WTC11 (cell line): Measurements from ENCODE around the gene PKD2L2.

Source experiments
- CREB1 ChIP-seq: sonication (generic); formaldehyde crosslinking; IDR thresholded peaks from 2 replicates; pipeline ENCODE4 v1.8.0; 2023; ENCODE audit warnings: mild to moderate bottlenecking, missing genetic modification reagents
- ETV6 ChIP-seq: sonication (generic); formaldehyde crosslinking; IDR thresholded peaks from 2 replicates; pipeline ENCODE4 v1.8.1; 2022; ENCODE audit warnings: mild to moderate bottlenecking, missing genetic modification reagents
- KAT7 ChIP-seq: sonication (generic); formaldehyde crosslinking; IDR thresholded peaks from 2 replicates; pipeline ENCODE4 v1.8.1; 2023; ENCODE audit warnings: missing genetic modification reagents, mild to moderate bottlenecking, borderline replicate concordance
- NR3C1 ChIP-seq: sonication (generic); formaldehyde crosslinking; conservative IDR thresholded peaks from 2 replicates; pipeline ENCODE4 v1.8.1; 2023; ENCODE audit warnings: low read depth, mild to moderate bottlenecking, missing genetic modification reagents
- ZBTB21 ChIP-seq: sonication (generic); formaldehyde crosslinking; IDR thresholded peaks from 2 replicates; pipeline ENCODE4 v1.8.1; 2023; ENCODE audit warnings: mild to moderate bottlenecking, missing genetic modification reagents, borderline replicate concordance
- ZNF317 ChIP-seq: sonication (generic); formaldehyde crosslinking; IDR thresholded peaks from 2 replicates; pipeline ENCODE4 v1.8.1; 2023; ENCODE audit warnings: low read depth, mild to moderate bottlenecking, moderate library complexity, missing genetic modification reagents, borderline replicate concordance
- TF ChIP-seq, protein P1 (sequence below): sonication (generic); formaldehyde crosslinking; IDR thresholded peaks from 2 replicates; pipeline ENCODE4 v1.8.1; 2023; ENCODE audit warnings: mild to moderate bottlenecking, missing genetic modification reagents
- TF ChIP-seq, protein P2 (sequence below): sonication (generic); formaldehyde crosslinking; IDR thresholded peaks from 2 replicates; pipeline ENCODE4 v1.8.1; 2022; ENCODE audit warnings: low read depth, mild to moderate bottlenecking, moderate library complexity, missing genetic modification reagents, borderline replicate concordance
- TF ChIP-seq, protein P3 (sequence below): fragments of 200-600 bp; IDR thresholded peaks from 2 replicates; pipeline ENCODE4 v1.8.0; 2022; ENCODE audit warnings: antibody characterized with exemption
- TF ChIP-seq, protein P4 (sequence below): sonication (generic); formaldehyde crosslinking; conservative IDR thresholded peaks from 2 replicates; pipeline ENCODE4 v1.8.1; 2022; ENCODE audit warnings: mild to moderate bottlenecking, missing genetic modification reagents
- TF ChIP-seq, protein P5 (sequence below): fragments of 250-450 bp; sonication (Bioruptor Pico); IDR thresholded peaks from 2 replicates; pipeline ENCODE4 v1.9.0; 2021; ENCODE audit warnings: mild to moderate bottlenecking

DNA sequence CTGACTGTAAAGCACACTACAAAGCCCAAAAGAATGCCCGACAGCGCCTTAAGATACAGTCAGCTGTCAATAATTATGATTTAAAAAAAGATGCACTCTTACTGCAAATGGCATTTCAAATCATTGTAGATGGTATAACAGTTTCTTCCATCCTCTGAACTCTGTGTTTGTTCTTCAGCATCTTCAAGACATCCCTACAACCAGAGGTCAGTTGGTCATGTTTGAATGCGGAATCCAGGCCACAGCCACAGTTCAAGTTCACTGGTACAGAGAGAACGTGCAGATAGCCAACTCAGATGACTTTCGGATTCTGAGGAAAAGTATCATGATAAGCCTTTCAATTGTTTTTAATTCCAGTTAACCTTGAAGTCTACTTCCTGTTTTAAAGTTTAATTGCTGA, 30.3 kb upstream of the PKD2L2 start:
- TF ChIP-seq, protein P1, sequence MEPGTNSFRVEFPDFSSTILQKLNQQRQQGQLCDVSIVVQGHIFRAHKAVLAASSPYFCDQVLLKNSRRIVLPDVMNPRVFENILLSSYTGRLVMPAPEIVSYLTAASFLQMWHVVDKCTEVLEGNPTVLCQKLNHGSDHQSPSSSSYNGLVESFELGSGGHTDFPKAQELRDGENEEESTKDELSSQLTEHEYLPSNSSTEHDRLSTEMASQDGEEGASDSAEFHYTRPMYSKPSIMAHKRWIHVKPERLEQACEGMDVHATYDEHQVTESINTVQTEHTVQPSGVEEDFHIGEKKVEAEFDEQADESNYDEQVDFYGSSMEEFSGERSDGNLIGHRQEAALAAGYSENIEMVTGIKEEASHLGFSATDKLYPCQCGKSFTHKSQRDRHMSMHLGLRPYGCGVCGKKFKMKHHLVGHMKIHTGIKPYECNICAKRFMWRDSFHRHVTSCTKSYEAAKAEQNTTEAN (CRISPR knock-in tag), result no peak
- TF ChIP-seq ETV6 (CRISPR knock-in tag) (no peak), KAT7 (CRISPR knock-in tag) (no peak), CREB1 (CRISPR knock-in tag) (no peak), NR3C1 (CRISPR knock-in tag) (no peak), ZNF317 (CRISPR knock-in tag) (no peak), ZBTB21 (CRISPR knock-in tag) (no peak)
- TF ChIP-seq, protein P2, sequence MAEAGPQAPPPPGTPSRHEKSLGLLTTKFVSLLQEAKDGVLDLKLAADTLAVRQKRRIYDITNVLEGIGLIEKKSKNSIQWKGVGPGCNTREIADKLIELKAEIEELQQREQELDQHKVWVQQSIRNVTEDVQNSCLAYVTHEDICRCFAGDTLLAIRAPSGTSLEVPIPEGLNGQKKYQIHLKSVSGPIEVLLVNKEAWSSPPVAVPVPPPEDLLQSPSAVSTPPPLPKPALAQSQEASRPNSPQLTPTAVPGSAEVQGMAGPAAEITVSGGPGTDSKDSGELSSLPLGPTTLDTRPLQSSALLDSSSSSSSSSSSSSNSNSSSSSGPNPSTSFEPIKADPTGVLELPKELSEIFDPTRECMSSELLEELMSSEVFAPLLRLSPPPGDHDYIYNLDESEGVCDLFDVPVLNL (CRISPR knock-in tag), result no peak
- TF ChIP-seq, protein P3, sequence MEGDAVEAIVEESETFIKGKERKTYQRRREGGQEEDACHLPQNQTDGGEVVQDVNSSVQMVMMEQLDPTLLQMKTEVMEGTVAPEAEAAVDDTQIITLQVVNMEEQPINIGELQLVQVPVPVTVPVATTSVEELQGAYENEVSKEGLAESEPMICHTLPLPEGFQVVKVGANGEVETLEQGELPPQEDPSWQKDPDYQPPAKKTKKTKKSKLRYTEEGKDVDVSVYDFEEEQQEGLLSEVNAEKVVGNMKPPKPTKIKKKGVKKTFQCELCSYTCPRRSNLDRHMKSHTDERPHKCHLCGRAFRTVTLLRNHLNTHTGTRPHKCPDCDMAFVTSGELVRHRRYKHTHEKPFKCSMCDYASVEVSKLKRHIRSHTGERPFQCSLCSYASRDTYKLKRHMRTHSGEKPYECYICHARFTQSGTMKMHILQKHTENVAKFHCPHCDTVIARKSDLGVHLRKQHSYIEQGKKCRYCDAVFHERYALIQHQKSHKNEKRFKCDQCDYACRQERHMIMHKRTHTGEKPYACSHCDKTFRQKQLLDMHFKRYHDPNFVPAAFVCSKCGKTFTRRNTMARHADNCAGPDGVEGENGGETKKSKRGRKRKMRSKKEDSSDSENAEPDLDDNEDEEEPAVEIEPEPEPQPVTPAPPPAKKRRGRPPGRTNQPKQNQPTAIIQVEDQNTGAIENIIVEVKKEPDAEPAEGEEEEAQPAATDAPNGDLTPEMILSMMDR, result no peak
- TF ChIP-seq, protein P4, sequence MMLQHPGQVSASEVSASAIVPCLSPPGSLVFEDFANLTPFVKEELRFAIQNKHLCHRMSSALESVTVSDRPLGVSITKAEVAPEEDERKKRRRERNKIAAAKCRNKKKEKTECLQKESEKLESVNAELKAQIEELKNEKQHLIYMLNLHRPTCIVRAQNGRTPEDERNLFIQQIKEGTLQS (CRISPR knock-in tag), result no peak
- TF ChIP-seq, protein P5, sequence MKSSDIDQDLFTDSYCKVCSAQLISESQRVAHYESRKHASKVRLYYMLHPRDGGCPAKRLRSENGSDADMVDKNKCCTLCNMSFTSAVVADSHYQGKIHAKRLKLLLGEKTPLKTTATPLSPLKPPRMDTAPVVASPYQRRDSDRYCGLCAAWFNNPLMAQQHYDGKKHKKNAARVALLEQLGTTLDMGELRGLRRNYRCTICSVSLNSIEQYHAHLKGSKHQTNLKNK, result no peak
